Neural progenitor cell (in vitro differentiated cells): Measurements from ENCODE around the gene CPA4.

Experiments used
- CTCF ChIP-seq: fragments of 200-600 bp; sonication (generic); IDR thresholded peaks from 2 replicates; pipeline ENCODE4 v1.5.1; 2017; ENCODE audit warnings: antibody characterized with exemption, mild to moderate bottlenecking
- EZH2 ChIP-seq: fragments of 200-600 bp; sonication (generic); IDR thresholded peaks from 2 replicates; pipeline ENCODE4 v1.6.1; 2017; ENCODE audit warnings: antibody characterized with exemption, mild to moderate bottlenecking, moderate library complexity
- EZH2phosphoT487 ChIP-seq: fragments of 200-600 bp; sonication (generic); IDR thresholded peaks from 2 replicates; pipeline ENCODE4 v1.6.1; 2017; ENCODE audit warnings: antibody characterized with exemption

GRCh38 chr7:130272381-130273080, 20.4 kb upstream of the CPA4 start:
- TF ChIP-seq CTCF (no peak), EZH2 (no peak), EZH2phosphoT487 (no peak)
